22Rv1 (cell line): ENCODE results near the gene NFATC2.

Source experiments
- ZFX ChIP-seq: fragments of 450-650 bp; IDR thresholded peaks from 2 replicates; pipeline ENCODE4 v1.6.1; 2017; ENCODE audit warnings: antibody characterized with exemption, borderline replicate concordance
- TF ChIP-seq, protein P1 (sequence below): fragments of 450-650 bp; IDR thresholded peaks from 2 replicates; pipeline ENCODE4 v1.5.1; 2017; ENCODE audit warnings: mild to moderate bottlenecking

DNA sequence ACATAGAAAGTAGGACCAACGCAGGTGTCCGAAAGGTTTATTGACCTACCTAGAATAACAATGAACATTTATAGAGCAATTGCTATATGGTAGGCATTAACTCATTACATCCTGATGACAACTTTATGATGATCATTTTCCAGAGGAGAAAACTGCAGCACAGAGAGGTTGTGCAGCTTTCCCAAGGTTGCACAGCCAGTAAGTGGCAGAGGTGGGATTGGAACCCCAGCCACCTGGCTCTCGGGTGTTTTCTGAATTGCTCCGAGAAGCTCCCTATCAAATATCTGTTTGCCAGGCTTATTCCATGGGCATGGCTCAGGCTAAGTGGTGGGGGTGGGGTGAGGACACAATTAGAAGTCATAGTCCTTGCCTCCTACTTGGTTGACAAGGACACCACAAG, 24.1 kb upstream of the NFATC2 start:
- TF ChIP-seq, protein P1, sequence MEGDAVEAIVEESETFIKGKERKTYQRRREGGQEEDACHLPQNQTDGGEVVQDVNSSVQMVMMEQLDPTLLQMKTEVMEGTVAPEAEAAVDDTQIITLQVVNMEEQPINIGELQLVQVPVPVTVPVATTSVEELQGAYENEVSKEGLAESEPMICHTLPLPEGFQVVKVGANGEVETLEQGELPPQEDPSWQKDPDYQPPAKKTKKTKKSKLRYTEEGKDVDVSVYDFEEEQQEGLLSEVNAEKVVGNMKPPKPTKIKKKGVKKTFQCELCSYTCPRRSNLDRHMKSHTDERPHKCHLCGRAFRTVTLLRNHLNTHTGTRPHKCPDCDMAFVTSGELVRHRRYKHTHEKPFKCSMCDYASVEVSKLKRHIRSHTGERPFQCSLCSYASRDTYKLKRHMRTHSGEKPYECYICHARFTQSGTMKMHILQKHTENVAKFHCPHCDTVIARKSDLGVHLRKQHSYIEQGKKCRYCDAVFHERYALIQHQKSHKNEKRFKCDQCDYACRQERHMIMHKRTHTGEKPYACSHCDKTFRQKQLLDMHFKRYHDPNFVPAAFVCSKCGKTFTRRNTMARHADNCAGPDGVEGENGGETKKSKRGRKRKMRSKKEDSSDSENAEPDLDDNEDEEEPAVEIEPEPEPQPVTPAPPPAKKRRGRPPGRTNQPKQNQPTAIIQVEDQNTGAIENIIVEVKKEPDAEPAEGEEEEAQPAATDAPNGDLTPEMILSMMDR: no peak
- TF ChIP-seq ZFX: no peak
